ENCODE measurements around the gene RPL36.
A peak's percentile ranks its signal among the peaks of the same experiment; 100 is the strongest.
"Not testable (repeated sequence)": the region's sequence is repeated elsewhere in the genome, so short reads cannot be mapped to it uniquely, and the experiment has no call there.

Gene RPL36

GRCh38 chr19:5686647-5687359 lies 3.3 kb upstream of the RPL36 start:
- FAIRE-seq (peak; percentile 97), DNase-seq (ENCODE audit: insufficient read length, low spot score) (peak; percentile 96)
- TF ChIP-seq POU2F2 (IDR thresholded peaks at IDR 0.05; ENCODE audit: low read depth, low read length) (no peak), TAF1 (IDR thresholded peaks at IDR 0.05; ENCODE audit: low read depth, low read length) (0 out of 2 replicates have a peak, but pooled peaks have one; percentile 30)

- no peak for TF ChIP-seq POLR2AphosphoS5 (IDR thresholded peaks at IDR 0.05; ENCODE audit: low read depth, low read length)
- no peak for TF ChIP-seq SPI1 (IDR thresholded peaks at IDR 0.05; ENCODE audit: low read depth, low read length)
- FAIRE-seq: no peak
Observed at GRCh38 chr19:5687360-5688198, 2.5 kb upstream of the RPL36 start.

GRCh38 chr19:5688262-5688881 lies 1.7 kb upstream of the RPL36 start:
- FAIRE-seq; DNase-seq (ENCODE audit: insufficient read length, low spot score): not testable (repeated sequence)

More at GRCh38 chr19:5687360-5688198, 2.5 kb upstream of the RPL36 start:
- no peak for DNase-seq (ENCODE audit: insufficient read length, low spot score)

GRCh38 chr19:5690955-5691821 lies 1.1 kb downstream of the RPL36 start:
- FAIRE-seq: peak; percentile 72
- no peak for DNase-seq (ENCODE audit: insufficient read length, low spot score)
- 0 out of 2 replicates have a peak, but pooled peaks have one; percentile 14 for TF ChIP-seq TAF1 (IDR thresholded peaks at IDR 0.05; ENCODE audit: low read depth, low read length)
- peak; percentile 29; the same call in 1 of the 2 replicates for TF ChIP-seq POLR2AphosphoS5 (IDR thresholded peaks at IDR 0.05; ENCODE audit: low read depth, low read length)
- no peak for TF ChIP-seq POU2F2 (IDR thresholded peaks at IDR 0.05; ENCODE audit: low read depth, low read length)
- TF ChIP-seq POLR2A (IDR thresholded peaks at IDR 0.05; ENCODE audit: low read depth, low read length): no peak; the same call in none of the 2 replicates
- TF ChIP-seq PAX5 (IDR thresholded peaks at IDR 0.05; ENCODE audit: insufficient read depth, low read length, severe bottlenecking): no peak
- peak; percentile 16; the same call in 1 of the 2 replicates for TF ChIP-seq SPI1 (IDR thresholded peaks at IDR 0.05; ENCODE audit: low read depth, low read length)

- FAIRE-seq (no peak), DNase-seq (ENCODE audit: insufficient read length, low spot score) (no peak)
- TF ChIP-seq POLR2AphosphoS5 (IDR thresholded peaks at IDR 0.05; ENCODE audit: low read depth, low read length): no peak; the same call in 1 of the 2 replicates
- TF ChIP-seq POLR2A (IDR thresholded peaks at IDR 0.05; ENCODE audit: low read depth, low read length): no peak; the same call in 1 of the 2 replicates
- TF ChIP-seq TAF1 (IDR thresholded peaks at IDR 0.05; ENCODE audit: low read depth, low read length): no peak
- TF ChIP-seq PAX5 (IDR thresholded peaks at IDR 0.05; ENCODE audit: insufficient read depth, low read length, severe bottlenecking): no peak
- TF ChIP-seq POU2F2 (IDR thresholded peaks at IDR 0.05; ENCODE audit: low read depth, low read length): no peak
Observed at GRCh38 chr19:5691822-5692722, 2.0 kb downstream of the RPL36 start.

- TF ChIP-seq POU2F2 (IDR thresholded peaks at IDR 0.05; ENCODE audit: low read depth, low read length) (no peak; the same call in 1 of the 2 replicates), POLR2A (IDR thresholded peaks at IDR 0.05; ENCODE audit: low read depth, low read length) (peak; percentile 64), POLR2AphosphoS5 (IDR thresholded peaks at IDR 0.05; ENCODE audit: low read depth, low read length) (no peak), PAX5 (IDR thresholded peaks at IDR 0.05; ENCODE audit: insufficient read depth, low read length, severe bottlenecking) (no peak), TAF1 (IDR thresholded peaks at IDR 0.05; ENCODE audit: low read depth, low read length) (no peak)
- FAIRE-seq (no peak), DNase-seq (ENCODE audit: insufficient read length, low spot score) (no peak)
Observed at GRCh38 chr19:5692723-5693194, 2.7 kb downstream of the RPL36 start.

- peak; percentile 28 for FAIRE-seq
- no peak for TF ChIP-seq SPI1 (IDR thresholded peaks at IDR 0.05; ENCODE audit: low read depth, low read length)
- no peak for TF ChIP-seq TAF1 (IDR thresholded peaks at IDR 0.05; ENCODE audit: low read depth, low read length)
- peak; percentile 95 for TF ChIP-seq POLR2AphosphoS5 (IDR thresholded peaks at IDR 0.05; ENCODE audit: low read depth, low read length)
- no peak; the same call in none of the 2 replicates for TF ChIP-seq POLR2A (IDR thresholded peaks at IDR 0.05; ENCODE audit: low read depth, low read length)
- TF ChIP-seq POU2F2 (IDR thresholded peaks at IDR 0.05; ENCODE audit: low read depth, low read length): 0 out of 2 replicates have a peak, but pooled peaks have one; percentile 46
- no peak for TF ChIP-seq PAX5 (IDR thresholded peaks at IDR 0.05; ENCODE audit: insufficient read depth, low read length, severe bottlenecking)
- no peak for DNase-seq (ENCODE audit: insufficient read length, low spot score)
Observed at GRCh38 chr19:5693195-5694166, 3.4 kb downstream of the RPL36 start.

All from GM12891 (cell line).